ENCODE results near the gene PTPRK.
"Not testable (repeated sequence)": the region's sequence is repeated elsewhere in the genome, so short reads cannot be mapped to it uniquely, and the experiment has no call there.

Gene PTPRK

GRCh38 chr6:127980996-127981395, 539.4 kb downstream of the PTPRK start:
- H3K9me3 Mint-ChIP-seq = no peaks in the 10 kb centered on the region
- peak overlapping the region; percentile 44 to 77 for H3K4me3 Mint-ChIP-seq
- DNase-seq (no peak), ATAC-seq (no peak)
- H3K27me3 Mint-ChIP-seq = no peaks in the 10 kb centered on the region
- H3K4me1 Mint-ChIP-seq = peaks cover 48% of the 10 kb centered on the region
- H3K27ac Mint-ChIP-seq = peak overlapping the region in 1 of 2 donors; percentile 80

GRCh38 chr6:127978185-127978584, 542.2 kb downstream of the PTPRK start:
- Mint-ChIP-seq H3K27ac (peak overlapping the region; percentile 95 to 96), H3K4me1 (peaks cover 48% of the 10 kb centered on the region), H3K4me3 (peak overlapping the region; percentile 84 to 89)
- H3K9me3 Mint-ChIP-seq, H3K27me3 Mint-ChIP-seq: not testable (repeated sequence)
- DNase-seq (peak; percentile 44 to 68), ATAC-seq (peak; percentile 88)

- Mint-ChIP-seq H3K27me3 (no peaks in the 10 kb centered on the region), H3K4me1 (peaks cover 58% of the 10 kb centered on the region), H3K27ac (peak overlapping the region in 1 of 2 donors; percentile 40), H3K4me3 (peak overlapping the region; percentile 37 to 57), H3K9me3 (no peaks in the 10 kb centered on the region)
- no peak for ATAC-seq
- DNase-seq = no peak
These were observed 543.6 kb downstream of the PTPRK start for GRCh38 chr6:127976796-127977195.

GRCh38 chr6:127976111-127976510, 544.3 kb downstream of the PTPRK start:
- no peak overlapping the region for H3K4me3 Mint-ChIP-seq
- H3K27ac Mint-ChIP-seq = peak overlapping the region in 1 of 2 donors; percentile 59
- no peaks in the 10 kb centered on the region for H3K9me3 Mint-ChIP-seq
- ATAC-seq = no peak
- no peak for DNase-seq
- peaks cover 65% of the 10 kb centered on the region for H3K4me1 Mint-ChIP-seq
- no peaks in the 10 kb centered on the region for H3K27me3 Mint-ChIP-seq

GRCh38 chr6:127972815-127973214, 547.6 kb downstream of the PTPRK start:
- H3K4me3 Mint-ChIP-seq = peak overlapping the region; percentile 82 to 85
- peak overlapping the region; percentile 97 to 99 for H3K27ac Mint-ChIP-seq
- peaks cover 68% of the 10 kb centered on the region for H3K4me1 Mint-ChIP-seq
- no peaks in the 10 kb centered on the region for H3K27me3 Mint-ChIP-seq
- H3K9me3 Mint-ChIP-seq = no peaks in the 10 kb centered on the region
- ATAC-seq (peak; percentile 44), DNase-seq (peak in 1 of 2 donors; percentile 53)

GRCh38 chr6:127971945-127972391, 548.4 kb downstream of the PTPRK start:
- Mint-ChIP-seq H3K4me3 (peak overlapping the region; percentile 82 to 85), H3K27ac (peak overlapping the region; percentile 97 to 99), H3K9me3 (no peaks in the 10 kb centered on the region), H3K27me3 (no peaks in the 10 kb centered on the region), H3K4me1 (peaks cover 68% of the 10 kb centered on the region)
- DNase-seq = peak; percentile 59 to 71
- peak; percentile 89 for ATAC-seq

GRCh38 chr6:127971386-127971785, 549.0 kb downstream of the PTPRK start:
- Mint-ChIP-seq H3K27ac (peak overlapping the region; percentile 97 to 99), H3K9me3 (no peaks in the 10 kb centered on the region), H3K27me3 (no peaks in the 10 kb centered on the region), H3K4me3 (peak overlapping the region; percentile 82 to 85), H3K4me1 (peaks cover 66% of the 10 kb centered on the region)
- ATAC-seq (no peak), DNase-seq (no peak)

- DNase-seq = no peak
- peak overlapping the region; percentile 95 to 97 for H3K27ac Mint-ChIP-seq
- peaks cover 59% of the 10 kb centered on the region for H3K4me1 Mint-ChIP-seq
- H3K4me3 Mint-ChIP-seq = peak overlapping the region; percentile 75 to 91
- H3K27me3 Mint-ChIP-seq = no peaks in the 10 kb centered on the region
- no peak for ATAC-seq
- peaks cover 0 to 5% of the 10 kb centered on the region in 2 donors for H3K9me3 Mint-ChIP-seq
These were observed 550.7 kb downstream of the PTPRK start for GRCh38 chr6:127969701-127970100.

GRCh38 chr6:127968394-127968793, 552.0 kb downstream of the PTPRK start:
- Mint-ChIP-seq H3K9me3 (peaks cover 0 to 5% of the 10 kb centered on the region in 2 donors), H3K4me3 (peak overlapping the region in 1 of 2 donors; percentile 54), H3K27ac (peak overlapping the region in 1 of 2 donors; percentile 57), H3K27me3 (no peaks in the 10 kb centered on the region), H3K4me1 (peaks cover 46% of the 10 kb centered on the region)
- no peak for DNase-seq
- ATAC-seq = no peak

GRCh38 chr6:127967708-127968107, 552.7 kb downstream of the PTPRK start:
- Mint-ChIP-seq H3K27me3 (no peaks in the 10 kb centered on the region), H3K4me1 (peaks cover 46% of the 10 kb centered on the region), H3K4me3 (peak overlapping the region; percentile 41 to 54), H3K9me3 (peaks cover 0 to 10% of the 10 kb centered on the region in 2 donors), H3K27ac (peak overlapping the region; percentile 47 to 80)
- DNase-seq (peak in 1 of 2 donors; percentile 57), ATAC-seq (peak; percentile 72)

- ATAC-seq (no peak), DNase-seq (no peak)
- Mint-ChIP-seq H3K4me1 (peaks cover 38% of the 10 kb centered on the region), H3K9me3 (peaks cover 4 to 14% of the 10 kb centered on the region in 2 donors), H3K4me3 (no peak overlapping the region), H3K27ac (no peak overlapping the region), H3K27me3 (no peaks in the 10 kb centered on the region)
These were observed 553.8 kb downstream of the PTPRK start for GRCh38 chr6:127966616-127967015.

GRCh38 chr6:127963495-127963894, 556.9 kb downstream of the PTPRK start:
- Mint-ChIP-seq H3K9me3 (peaks cover 12 to 20% of the 10 kb centered on the region in 2 donors), H3K4me3 (no peak overlapping the region), H3K4me1 (peaks cover 32% of the 10 kb centered on the region), H3K27me3 (no peaks in the 10 kb centered on the region), H3K27ac (no peak overlapping the region)
- DNase-seq (no peak), ATAC-seq (no peak)

GRCh38 chr6:127959869-127960268, 560.5 kb downstream of the PTPRK start:
- no peak for DNase-seq
- no peak for ATAC-seq
- Mint-ChIP-seq H3K9me3 (peaks cover 12 to 15% of the 10 kb centered on the region in 2 donors), H3K27me3 (no peaks in the 10 kb centered on the region), H3K27ac (no peak overlapping the region), H3K4me1 (peaks cover 33% of the 10 kb centered on the region), H3K4me3 (no peak overlapping the region)

GRCh38 chr6:127956956-127957355, 563.4 kb downstream of the PTPRK start:
- no peaks in the 10 kb centered on the region for H3K27me3 Mint-ChIP-seq
- ATAC-seq = no peak

GRCh38 chr6:127956260-127956888, 564.0 kb downstream of the PTPRK start:
- H3K4me3 Mint-ChIP-seq = no peak overlapping the region
- no peak for DNase-seq
- H3K27me3 Mint-ChIP-seq = no peaks in the 10 kb centered on the region
- peaks cover 59% of the 10 kb centered on the region for H3K4me1 Mint-ChIP-seq
- ATAC-seq = peak; percentile 25
- H3K27ac Mint-ChIP-seq = no peak overlapping the region
- H3K9me3 Mint-ChIP-seq = peaks cover 4 to 5% of the 10 kb centered on the region in 2 donors

More at GRCh38 chr6:127956956-127957355, 563.4 kb downstream of the PTPRK start:
- H3K4me1 Mint-ChIP-seq = peaks cover 53% of the 10 kb centered on the region
- no peak for DNase-seq
- H3K27ac Mint-ChIP-seq = no peak overlapping the region
- peaks cover 9 to 11% of the 10 kb centered on the region in 2 donors for H3K9me3 Mint-ChIP-seq
- no peak overlapping the region for H3K4me3 Mint-ChIP-seq

GRCh38 chr6:127954082-127954481, 566.3 kb downstream of the PTPRK start:
- no peak overlapping the region for H3K27ac Mint-ChIP-seq
- peaks cover 72% of the 10 kb centered on the region for H3K4me1 Mint-ChIP-seq
- H3K9me3 Mint-ChIP-seq = peaks cover 0 to under 1% of the 10 kb centered on the region in 2 donors
- no peaks in the 10 kb centered on the region for H3K27me3 Mint-ChIP-seq
- DNase-seq (no peak), ATAC-seq (no peak)
- no peak overlapping the region for H3K4me3 Mint-ChIP-seq
